ENCODE data around the gene ETFA. TPM values are rescaled to one million over a fixed set of nuclear protein-coding genes. Genes with fewer than 3 reads are reported as not detected.
A peak's percentile ranks its signal among the peaks of the same experiment; 100 is the strongest.

ETFA gene
- total RNA-seq, 4 donors from 2014 or later: 179 to 261 (median 227) TPM

DNA sequence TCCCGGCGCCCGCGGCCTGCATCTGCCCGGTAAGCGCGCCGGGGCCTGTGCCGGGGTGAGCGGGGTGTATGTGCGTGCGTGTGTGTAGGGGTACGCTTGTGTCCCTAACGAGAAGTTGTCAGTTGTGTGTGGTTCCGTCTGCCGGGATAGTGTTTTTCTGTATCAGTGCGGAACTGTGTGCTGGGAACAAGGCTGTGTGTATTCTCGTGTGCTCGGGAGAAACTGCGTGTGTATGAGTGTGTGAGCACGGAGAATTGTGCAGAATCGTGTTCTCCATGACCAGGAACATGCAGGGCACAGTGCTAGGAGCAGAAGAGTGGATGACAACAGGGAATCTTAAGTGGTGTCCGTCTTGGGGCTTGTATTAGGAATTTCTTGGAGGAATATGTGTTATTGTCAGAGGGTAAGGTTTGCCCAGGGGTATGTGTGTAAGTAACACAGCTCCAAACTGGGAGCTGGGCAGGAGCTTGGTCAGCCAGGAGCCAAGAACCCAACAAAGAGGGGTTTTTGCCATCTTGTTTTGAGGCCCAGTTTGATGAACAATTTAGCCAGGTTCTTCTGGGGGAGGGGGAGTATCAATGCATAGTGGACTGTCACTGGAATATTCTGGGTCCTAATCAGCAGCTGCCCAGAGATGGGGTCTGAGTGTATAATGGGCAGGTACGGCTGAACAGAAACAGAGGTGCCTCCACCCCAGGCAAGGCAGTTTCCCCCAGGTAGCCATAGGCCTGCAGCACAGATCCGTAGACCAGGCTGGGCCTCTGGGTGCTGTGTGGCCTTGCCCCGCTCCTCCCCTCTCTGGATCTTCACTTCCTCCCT, 27.4 kb upstream of the ETFA start:
- H3K9me3 ChIP-seq: no peaks in the 10 kb centered on the region
- in situ Hi-C loops (cut with MboI; ENCODE audit: low sequenced_read_pairs in 4 of 4): loop anchor here in 3 of 4 donors (10.0 to 25.0 kb wide), 2 partner anchors 144 to 151 kb away; no protein-coding TSS in a partner anchor
- no peak overlapping the region for H3K27ac ChIP-seq
- ATAC-seq (no peak), DNase-seq (no peak)
- H3K27me3 ChIP-seq: peaks cover 98 to 100% (median 98%) of the 10 kb centered on the region in 3 donors
- intact Hi-C loops (cut with DNase I; ENCODE audit: low total_unique reads): loop anchor here (10.0 kb wide), 1 partner anchor 526 kb away; no protein-coding TSS in a partner anchor
- H3K36me3 ChIP-seq: no peaks in the 10 kb centered on the region
- no peak overlapping the region for H3K4me3 ChIP-seq
- TF ChIP-seq CTCF (IDR thresholded peaks at IDR 0.05 in 4 of 5, conservative IDR thresholded peaks at IDR 0.05 in 1 of 5) (no peak), POLR2A (IDR thresholded peaks at IDR 0.05) (no peak)
- peaks cover 40 to 43% of the 10 kb centered on the region in 2 donors for H3K4me1 ChIP-seq

DNA sequence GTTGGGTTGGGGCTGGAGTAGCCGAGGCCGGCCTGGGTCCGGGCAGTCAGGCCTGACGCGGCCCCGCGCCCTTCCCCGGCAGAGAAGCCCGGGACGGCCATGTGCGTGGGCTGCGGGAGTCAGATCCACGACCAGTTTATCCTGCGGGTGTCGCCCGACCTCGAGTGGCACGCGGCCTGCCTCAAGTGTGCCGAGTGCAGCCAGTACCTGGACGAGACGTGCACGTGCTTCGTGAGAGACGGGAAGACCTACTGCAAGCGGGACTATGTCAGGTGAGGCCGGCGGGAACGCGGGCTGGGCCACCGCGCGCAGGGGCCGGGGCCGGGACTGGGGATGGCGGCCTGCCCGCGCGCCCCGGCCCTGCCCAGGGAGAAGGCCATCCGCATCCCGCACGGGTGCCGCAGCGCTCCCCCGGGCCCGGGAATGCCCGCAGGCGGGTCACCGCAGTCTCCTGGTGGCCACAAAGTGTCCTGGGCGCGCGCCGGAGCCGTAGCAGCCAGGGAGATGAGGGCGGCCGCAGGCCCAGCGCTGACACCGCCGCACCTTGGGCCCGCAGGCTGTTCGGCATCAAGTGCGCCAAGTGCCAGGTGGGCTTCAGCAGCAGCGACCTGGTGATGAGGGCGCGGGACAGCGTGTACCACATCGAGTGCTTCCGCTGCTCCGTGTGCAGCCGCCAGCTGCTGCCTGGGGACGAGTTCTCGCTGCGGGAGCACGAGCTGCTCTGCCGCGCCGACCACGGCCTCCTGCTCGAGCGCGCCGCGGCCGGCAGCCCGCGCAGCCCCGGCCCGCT, 26.6 kb upstream of the ETFA start:
- Histone ChIP-seq H3K27ac (no peak overlapping the region), H3K36me3 (no peaks in the 10 kb centered on the region), H3K4me3 (no peak overlapping the region), H3K9me3 (no peaks in the 10 kb centered on the region), H3K27me3 (peaks cover 94 to 100% (median 95%) of the 10 kb centered on the region in 3 donors), H3K4me1 (peaks cover 40 to 43% of the 10 kb centered on the region in 2 donors)
- no peak for DNase-seq
- no peak for ATAC-seq
- TF ChIP-seq CTCF (IDR thresholded peaks at IDR 0.05 in 4 of 5, conservative IDR thresholded peaks at IDR 0.05 in 1 of 5) (no peak), POLR2A (IDR thresholded peaks at IDR 0.05) (no peak)
- intact Hi-C loops (cut with DNase I; ENCODE audit: low total_unique reads) (loop anchor here (10.0 kb wide), 1 partner anchor 527 kb away; no protein-coding TSS in a partner anchor), in situ Hi-C loops (cut with MboI; ENCODE audit: low sequenced_read_pairs in 4 of 4) (loop anchor here in 3 of 4 donors (10.0 to 25.0 kb wide), 2 partner anchors 143 to 151 kb away; no protein-coding TSS in a partner anchor)

DNA sequence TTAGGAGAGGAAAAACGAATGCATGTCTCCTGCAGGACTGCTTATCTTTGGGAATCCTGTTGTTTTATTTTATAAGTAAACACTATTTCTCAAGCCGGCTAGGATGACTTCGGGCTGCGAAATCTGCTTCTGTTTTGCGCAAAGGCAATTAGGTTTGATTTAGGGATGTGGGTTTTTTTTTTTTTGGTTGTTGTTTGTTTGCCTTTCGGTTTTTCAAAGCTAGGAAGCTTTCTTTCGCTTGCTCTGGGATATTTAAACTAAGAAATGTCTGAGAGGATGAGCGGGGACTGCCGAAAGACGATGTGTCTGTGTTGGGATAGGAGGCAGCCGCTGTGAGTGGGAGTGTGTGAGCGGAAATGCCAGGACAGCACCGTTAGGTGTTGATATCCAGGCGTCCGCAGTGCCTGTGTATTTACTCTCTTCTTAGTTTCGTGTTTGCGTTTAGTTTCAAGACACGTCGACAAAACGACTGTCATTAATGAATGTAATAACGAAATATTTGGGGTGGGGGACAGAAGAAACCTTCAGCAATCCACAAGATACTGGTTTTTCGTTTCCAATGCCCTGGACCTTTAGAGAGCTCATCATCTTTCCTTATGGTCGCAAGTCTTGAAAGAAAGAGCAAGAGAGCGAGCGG, 25.9 kb upstream of the ETFA start:
- H3K27ac ChIP-seq: no peak overlapping the region
- no peaks in the 10 kb centered on the region for H3K36me3 ChIP-seq
- intact Hi-C loops (cut with DNase I; ENCODE audit: low total_unique reads): loop anchor here (10.0 kb wide), 1 partner anchor 528 kb away; no protein-coding TSS in a partner anchor
- peaks cover 87 to 94% (median 88%) of the 10 kb centered on the region in 3 donors for H3K27me3 ChIP-seq
- H3K4me1 ChIP-seq: peaks cover 39 to 42% of the 10 kb centered on the region in 2 donors
- no peaks in the 10 kb centered on the region for H3K9me3 ChIP-seq
- in situ Hi-C loops (cut with MboI; ENCODE audit: low sequenced_read_pairs in 4 of 4): loop anchor here in 3 of 4 donors (10.0 to 25.0 kb wide), 2 partner anchors 142 to 150 kb away; no protein-coding TSS in a partner anchor
- no peak for ATAC-seq
- TF ChIP-seq POLR2A (IDR thresholded peaks at IDR 0.05) (no peak), CTCF (IDR thresholded peaks at IDR 0.05 in 4 of 5, conservative IDR thresholded peaks at IDR 0.05 in 1 of 5) (no peak)
- peak overlapping the region in 1 of 4 donors; percentile 22 for H3K4me3 ChIP-seq
- DNase-seq: no peak

Measured in gastrocnemius medialis (tissue), 4 donors.